Measurements from ENCODE around the gene LMBRD2. TPM values are rescaled to one million over a fixed set of nuclear protein-coding genes. Genes with fewer than 3 reads are reported as not detected.

Gene LMBRD2
- polyA plus RNA-seq, 3 donors: 2.1 to 6.4 (median 2.3) TPM

DNA sequence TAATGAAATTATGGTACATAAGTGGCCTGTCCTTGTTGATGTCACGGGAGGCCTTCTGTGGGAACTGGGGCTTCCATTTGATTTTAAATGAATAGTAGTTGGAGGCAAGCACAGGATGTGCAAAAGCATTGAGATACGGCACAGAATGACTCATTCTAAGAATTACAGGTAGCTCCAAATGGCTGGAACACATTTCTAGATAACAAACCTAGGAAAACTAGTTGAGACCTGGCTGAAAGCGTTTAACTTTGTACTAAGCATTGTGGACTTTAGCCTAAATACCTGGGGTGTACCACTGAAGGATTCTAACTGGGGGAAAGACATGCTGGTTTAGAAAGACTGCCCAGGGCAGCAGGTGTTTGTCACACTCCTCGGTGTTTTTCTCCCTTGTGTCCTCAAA lies 9.7 kb upstream of the LMBRD2 start:
- H3K9me3 Mint-ChIP-seq: peaks cover 0 to 6% (median 0%) of the 10 kb centered on the region in 7 donors
- H3K27me3 ChIP-seq (ENCODE audit: control insufficient read depth in 2 of 2, insufficient read depth in 2 of 2, low read length in 2 of 2): no peaks in the 10 kb centered on the region
- no peak overlapping the region for H3K9ac ChIP-seq (ENCODE audit: insufficient read depth, low read length, poor library complexity, severe bottlenecking)
- no peak overlapping the region for H3K27ac ChIP-seq (ENCODE audit: low read depth in 1 of 2, low read length in 2 of 2)
- peaks cover 65 to 79% of the 10 kb centered on the region in 2 donors for H3K36me3 Mint-ChIP-seq
- H3K9me3 ChIP-seq (replicated peaks in 1 of 2; ENCODE audit: control insufficient read depth in 1 of 2, insufficient read depth in 1 of 2, low read length in 2 of 2): no peaks in the 10 kb centered on the region
- intact Hi-C loops (cut with micrococcal nuclease): no loop called here
- DNase-seq: no peak
- H3K4me2 ChIP-seq (replicated peaks; ENCODE audit: extremely low read depth, low read length, poor library complexity, severe bottlenecking): no peak overlapping the region
- TF ChIP-seq, protein P1, sequence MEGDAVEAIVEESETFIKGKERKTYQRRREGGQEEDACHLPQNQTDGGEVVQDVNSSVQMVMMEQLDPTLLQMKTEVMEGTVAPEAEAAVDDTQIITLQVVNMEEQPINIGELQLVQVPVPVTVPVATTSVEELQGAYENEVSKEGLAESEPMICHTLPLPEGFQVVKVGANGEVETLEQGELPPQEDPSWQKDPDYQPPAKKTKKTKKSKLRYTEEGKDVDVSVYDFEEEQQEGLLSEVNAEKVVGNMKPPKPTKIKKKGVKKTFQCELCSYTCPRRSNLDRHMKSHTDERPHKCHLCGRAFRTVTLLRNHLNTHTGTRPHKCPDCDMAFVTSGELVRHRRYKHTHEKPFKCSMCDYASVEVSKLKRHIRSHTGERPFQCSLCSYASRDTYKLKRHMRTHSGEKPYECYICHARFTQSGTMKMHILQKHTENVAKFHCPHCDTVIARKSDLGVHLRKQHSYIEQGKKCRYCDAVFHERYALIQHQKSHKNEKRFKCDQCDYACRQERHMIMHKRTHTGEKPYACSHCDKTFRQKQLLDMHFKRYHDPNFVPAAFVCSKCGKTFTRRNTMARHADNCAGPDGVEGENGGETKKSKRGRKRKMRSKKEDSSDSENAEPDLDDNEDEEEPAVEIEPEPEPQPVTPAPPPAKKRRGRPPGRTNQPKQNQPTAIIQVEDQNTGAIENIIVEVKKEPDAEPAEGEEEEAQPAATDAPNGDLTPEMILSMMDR (IDR thresholded peaks at IDR 0.05): no peak
- peaks cover 19% of the 10 kb centered on the region for H3K4me1 Mint-ChIP-seq
- peaks cover 10 to 12% of the 10 kb centered on the region in 2 donors for H3K4me1 ChIP-seq (ENCODE audit: control insufficient read depth in 1 of 2, insufficient read depth in 2 of 2, low read length in 2 of 2)
- no peak overlapping the region for H3K4me3 ChIP-seq (replicated peaks in 1 of 3; ENCODE audit: low read depth in 2 of 3, low read length in 3 of 3)
- no peak overlapping the region for H3K4me3 Mint-ChIP-seq
- peaks cover 69% of the 10 kb centered on the region for H3K79me2 ChIP-seq (ENCODE audit: insufficient read depth, low read length)
- no peak overlapping the region for H2AFZ ChIP-seq (ENCODE audit: insufficient read depth, low read depth, low read length, poor library complexity, severe bottlenecking)
- no peaks in the 10 kb centered on the region for H4K20me1 ChIP-seq (ENCODE audit: insufficient read depth, low read length)
- peaks cover 0 to 2% (median 0%) of the 10 kb centered on the region in 3 donors for H3K27me3 Mint-ChIP-seq (ENCODE audit: low read depth in 3 of 3)
- peaks cover 55 to 87% of the 10 kb centered on the region in 2 donors for H3K36me3 ChIP-seq (replicated peaks in 1 of 2; ENCODE audit: control insufficient read depth in 1 of 2, insufficient read depth in 2 of 2, low read length in 2 of 2)
- peak overlapping the region in 3 of 7 donors; percentile 18 to 58 (median 36) for H3K27ac Mint-ChIP-seq
- WGBS (ENCODE audit: insufficient coverage): 100% methylated on average over 1 of the region's 4 CpGs

DNA sequence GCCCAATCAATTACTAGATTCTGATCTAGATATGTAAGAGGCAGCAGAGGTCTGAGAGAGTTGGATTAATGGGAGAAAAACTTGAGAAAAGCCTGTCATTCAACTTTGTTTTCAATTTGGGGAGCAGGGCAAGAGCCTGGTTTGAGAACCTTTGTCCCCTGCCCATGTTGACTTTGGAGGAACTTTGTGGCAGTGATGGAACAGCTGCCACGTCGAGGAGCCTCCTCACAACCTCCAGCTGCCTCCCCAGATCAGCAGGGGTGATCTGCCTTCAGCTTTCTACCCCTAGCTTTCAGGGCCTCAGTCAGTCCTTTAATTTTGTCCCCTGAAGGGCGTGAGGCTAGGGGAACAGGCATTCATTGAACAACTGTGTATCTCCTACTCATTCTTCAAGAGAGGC lies 8.9 kb upstream of the LMBRD2 start:
- Histone ChIP-seq H3K36me3 (replicated peaks in 1 of 2; ENCODE audit: control insufficient read depth in 1 of 2, insufficient read depth in 2 of 2, low read length in 2 of 2) (peaks cover 52 to 87% of the 10 kb centered on the region in 2 donors), H2AFZ (ENCODE audit: insufficient read depth, low read depth, low read length, poor library complexity, severe bottlenecking) (no peak overlapping the region), H3K27me3 (ENCODE audit: control insufficient read depth in 2 of 2, insufficient read depth in 2 of 2, low read length in 2 of 2) (no peaks in the 10 kb centered on the region), H3K79me2 (ENCODE audit: insufficient read depth, low read length) (peaks cover 71% of the 10 kb centered on the region), H3K27ac (ENCODE audit: low read depth in 1 of 2, low read length in 2 of 2) (no peak overlapping the region), H3K4me2 (replicated peaks; ENCODE audit: extremely low read depth, low read length, poor library complexity, severe bottlenecking) (no peak overlapping the region), H3K4me3 (replicated peaks in 1 of 3; ENCODE audit: low read depth in 2 of 3, low read length in 3 of 3) (no peak overlapping the region), H3K4me1 (ENCODE audit: control insufficient read depth in 1 of 2, insufficient read depth in 2 of 2, low read length in 2 of 2) (peaks cover 10 to 12% of the 10 kb centered on the region in 2 donors), H3K9me3 (replicated peaks in 1 of 2; ENCODE audit: control insufficient read depth in 1 of 2, insufficient read depth in 1 of 2, low read length in 2 of 2) (no peaks in the 10 kb centered on the region), H4K20me1 (ENCODE audit: insufficient read depth, low read length) (no peaks in the 10 kb centered on the region), H3K9ac (ENCODE audit: insufficient read depth, low read length, poor library complexity, severe bottlenecking) (no peak overlapping the region)
- peaks cover 19% of the 10 kb centered on the region for H3K4me1 Mint-ChIP-seq
- intact Hi-C loops (cut with micrococcal nuclease): no loop called here
- TF ChIP-seq, protein P1 (IDR thresholded peaks at IDR 0.05): no peak
- 100% methylated on average over 3 of the region's 3 CpGs for WGBS (ENCODE audit: insufficient coverage)
- peaks cover 67 to 81% of the 10 kb centered on the region in 2 donors for H3K36me3 Mint-ChIP-seq
- H3K9me3 Mint-ChIP-seq: peaks cover 0 to 6% (median 0%) of the 10 kb centered on the region in 7 donors
- no peak overlapping the region for H3K4me3 Mint-ChIP-seq
- H3K27ac Mint-ChIP-seq: peak overlapping the region in 1 of 7 donors; percentile 21
- H3K27me3 Mint-ChIP-seq (ENCODE audit: low read depth in 3 of 3): peaks cover 0 to 2% (median 0%) of the 10 kb centered on the region in 3 donors
- no peak for DNase-seq
